ENCODE results near the gene RGCC. TPM values are rescaled to one million over a fixed set of nuclear protein-coding genes. Genes with fewer than 3 reads are reported as not detected.

RGCC gene
- total and polyA plus RNA-seq, 8 donors: 4.6 to 58.3 (median 28.7) TPM

GRCh38 chr13:41443969-41444368 is 13.4 kb upstream of the RGCC start:
- Histone ChIP-seq H3K9me3 (peaks cover 0 to 8% (median 0%) of the 10 kb centered on the region in 4 donors), H3K27me3 (no peaks in the 10 kb centered on the region), H3K27ac (no peak overlapping the region), H3K4me3 (no peak overlapping the region), H3K36me3 (no peaks in the 10 kb centered on the region), H3K4me1 (no peaks in the 10 kb centered on the region)
- TF ChIP-seq EP300 (IDR thresholded peaks at IDR 0.05) (no peak), POLR2AphosphoS5 (IDR thresholded peaks at IDR 0.05) (no peak), POLR2A (IDR thresholded peaks at IDR 0.05) (no peak), CTCF (IDR thresholded peaks at IDR 0.05) (no peak)
- 81 to 89% (median 86%) methylated on average over 5 of the region's 5 CpGs for WGBS, 5 donors
- no peak for DNase-seq
- intact Hi-C loops (cut with DNase I; ENCODE audit: low total_unique reads): no loop called here

- Histone ChIP-seq H3K36me3 (no peaks in the 10 kb centered on the region), H3K4me3 (no peak overlapping the region), H3K9me3 (peaks cover 0 to 9% (median 0%) of the 10 kb centered on the region in 4 donors), H3K4me1 (peaks cover 0 to 11% (median 10%) of the 10 kb centered on the region in 4 donors), H3K27me3 (peaks cover 0 to 22% (median 10%) of the 10 kb centered on the region in 3 donors), H3K27ac (no peak overlapping the region)
- no peak for DNase-seq
- TF ChIP-seq CTCF (IDR thresholded peaks at IDR 0.05) (no peak), POLR2A (IDR thresholded peaks at IDR 0.05) (no peak), POLR2AphosphoS5 (IDR thresholded peaks at IDR 0.05) (no peak), EP300 (IDR thresholded peaks at IDR 0.05) (no peak)
- intact Hi-C loops (cut with DNase I; ENCODE audit: low total_unique reads): no loop called here
- WGBS, 5 donors: 73 to 88% (median 80%) methylated on average over 3 of the region's 3 CpGs
Measured at GRCh38 chr13:41452462-41452861, 4.9 kb upstream of the RGCC start.

GRCh38 chr13:41453620-41454019 is 3.7 kb upstream of the RGCC start:
- peaks cover 5 to 23% (median 22%) of the 10 kb centered on the region in 4 donors for H3K4me1 ChIP-seq
- peaks cover 0 to 34% (median 21%) of the 10 kb centered on the region in 3 donors for H3K27me3 ChIP-seq
- no peaks in the 10 kb centered on the region for H3K36me3 ChIP-seq
- DNase-seq: no peak
- TF ChIP-seq POLR2AphosphoS5 (IDR thresholded peaks at IDR 0.05): no peak
- TF ChIP-seq POLR2A (IDR thresholded peaks at IDR 0.05): no peak
- TF ChIP-seq CTCF (IDR thresholded peaks at IDR 0.05): no peak
- TF ChIP-seq EP300 (IDR thresholded peaks at IDR 0.05): no peak
- 89 to 94% (median 94%) methylated on average over 7 of the region's 7 CpGs for WGBS, 5 donors
- intact Hi-C loops (cut with DNase I; ENCODE audit: low total_unique reads): no loop called here
- H3K9me3 ChIP-seq: peaks cover 0 to 5% (median 0%) of the 10 kb centered on the region in 4 donors
- H3K27ac ChIP-seq: no peak overlapping the region
- H3K4me3 ChIP-seq: no peak overlapping the region

- H3K9me3 ChIP-seq: no peaks in the 10 kb centered on the region
- no peak overlapping the region for H3K27ac ChIP-seq
- intact Hi-C loops (cut with DNase I; ENCODE audit: low total_unique reads): no loop called here
- H3K27me3 ChIP-seq: peaks cover 0 to 38% (median 25%) of the 10 kb centered on the region in 3 donors
- peaks cover 8 to 29% (median 24%) of the 10 kb centered on the region in 4 donors for H3K4me1 ChIP-seq
- no peak for TF ChIP-seq POLR2A (IDR thresholded peaks at IDR 0.05)
- no peak for TF ChIP-seq CTCF (IDR thresholded peaks at IDR 0.05)
- TF ChIP-seq EP300 (IDR thresholded peaks at IDR 0.05): no peak
- no peak for TF ChIP-seq POLR2AphosphoS5 (IDR thresholded peaks at IDR 0.05)
- no peak overlapping the region for H3K4me3 ChIP-seq
- no peak for DNase-seq
- 93 to 97% (median 95%) methylated on average over 22 of the region's 22 CpGs for WGBS, 5 donors
- no peaks in the 10 kb centered on the region for H3K36me3 ChIP-seq
Measured at GRCh38 chr13:41454170-41454569, 3.2 kb upstream of the RGCC start.

Data from stomach (tissue), 9 donors.